ENCODE measurements around the gene NTF3. TPM values are rescaled to one million over a fixed set of nuclear protein-coding genes. Genes with fewer than 3 reads are reported as not detected.

The NTF3 gene
- total RNA-seq, 2 donors from 2014 or later: not detected

DNA sequence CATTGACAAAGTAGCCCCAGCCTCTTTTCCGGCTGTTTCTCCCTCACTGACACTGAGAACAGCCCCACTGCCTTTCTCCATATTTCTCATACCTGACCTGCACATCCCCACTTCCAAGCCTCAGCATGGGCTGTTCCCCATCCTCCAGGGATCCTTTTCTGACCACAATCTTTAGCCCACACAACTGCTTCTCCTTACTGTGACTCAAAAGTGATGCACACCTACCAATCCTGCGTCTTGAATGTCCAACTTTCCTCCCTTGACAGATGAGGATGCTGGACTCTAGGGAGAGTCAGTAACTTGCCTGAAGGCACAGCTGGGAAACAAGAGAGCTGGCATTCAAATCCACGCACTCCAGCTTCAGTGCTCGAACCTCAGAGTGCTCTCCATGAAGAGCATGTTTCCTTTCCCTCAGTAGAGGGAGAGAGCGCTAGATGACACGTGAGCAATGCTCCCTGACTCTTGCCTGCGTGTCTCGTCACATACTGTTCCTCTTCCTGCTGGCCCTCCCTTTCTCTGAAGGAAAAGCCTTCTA, 75.6 kb downstream of the NTF3 start:
- H3K36me3 Mint-ChIP-seq (ENCODE audit: low read depth): no peaks in the 10 kb centered on the region

DNA sequence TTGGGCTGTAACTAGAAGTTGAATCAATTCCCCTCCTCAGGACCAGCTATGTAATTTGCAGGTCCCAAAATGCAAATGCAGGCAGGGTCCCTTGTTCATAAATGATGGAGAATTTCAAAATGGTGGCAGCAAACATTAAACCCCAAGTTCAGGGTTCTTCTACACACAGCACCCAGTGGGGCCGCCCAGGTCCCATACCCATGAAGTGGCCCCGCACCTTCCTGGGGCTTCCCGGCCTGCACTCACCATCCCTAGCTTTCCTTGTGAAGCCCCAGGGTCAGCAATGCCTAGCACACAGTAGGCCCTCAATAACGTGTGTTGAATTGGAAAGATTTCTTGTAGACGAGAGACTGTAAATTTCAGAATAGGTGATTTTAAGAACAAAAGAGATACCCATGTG, 76.0 kb downstream of the NTF3 start:
- Mint-ChIP-seq H3K4me3 (no peak overlapping the region), H3K36me3 (ENCODE audit: low read depth) (no peaks in the 10 kb centered on the region), H3K27ac (no peak overlapping the region), H3K27me3 (peaks cover 41% of the 10 kb centered on the region), H3K4me1 (no peaks in the 10 kb centered on the region)
- H3K9me3 ChIP-seq (ENCODE audit: control insufficient read depth, low read length, poor library complexity, severe bottlenecking): no peaks in the 10 kb centered on the region
- DNase-seq (no peak), ATAC-seq (no peak)

More for the DNA sequence above, 75.6 kb downstream of the NTF3 start:
- Mint-ChIP-seq H3K27ac (no peak overlapping the region), H3K27me3 (peaks cover 46% of the 10 kb centered on the region), H3K4me3 (no peak overlapping the region), H3K4me1 (no peaks in the 10 kb centered on the region)
- ATAC-seq (no peak), DNase-seq (no peak)
- no peaks in the 10 kb centered on the region for H3K9me3 ChIP-seq (ENCODE audit: control insufficient read depth, low read length, poor library complexity, severe bottlenecking)

DNA sequence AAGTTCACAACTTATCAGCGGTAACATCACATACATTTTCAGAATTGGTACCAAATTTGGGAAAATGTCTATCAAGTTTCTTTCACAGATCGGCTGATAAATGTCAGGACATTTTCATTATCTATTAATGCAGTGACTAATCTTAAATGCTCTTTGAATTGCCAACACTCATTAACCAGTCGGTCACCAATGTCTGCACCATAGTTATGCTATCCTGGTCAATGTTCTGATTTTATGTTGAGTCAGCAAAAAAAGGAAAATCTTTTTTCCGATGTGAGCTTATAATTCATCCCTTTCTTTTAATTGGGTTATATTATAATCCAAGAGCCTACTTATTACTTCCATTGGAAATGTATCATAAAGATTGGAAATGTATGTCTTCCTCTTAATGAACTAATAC, 77.2 kb downstream of the NTF3 start:
- Mint-ChIP-seq H3K36me3 (ENCODE audit: low read depth) (no peaks in the 10 kb centered on the region), H3K4me1 (no peaks in the 10 kb centered on the region), H3K27ac (no peak overlapping the region), H3K4me3 (no peak overlapping the region), H3K27me3 (peaks cover 38% of the 10 kb centered on the region)
- no peaks in the 10 kb centered on the region for H3K9me3 ChIP-seq (ENCODE audit: control insufficient read depth, low read length, poor library complexity, severe bottlenecking)
- no peak for ATAC-seq
- DNase-seq: no peak

DNA sequence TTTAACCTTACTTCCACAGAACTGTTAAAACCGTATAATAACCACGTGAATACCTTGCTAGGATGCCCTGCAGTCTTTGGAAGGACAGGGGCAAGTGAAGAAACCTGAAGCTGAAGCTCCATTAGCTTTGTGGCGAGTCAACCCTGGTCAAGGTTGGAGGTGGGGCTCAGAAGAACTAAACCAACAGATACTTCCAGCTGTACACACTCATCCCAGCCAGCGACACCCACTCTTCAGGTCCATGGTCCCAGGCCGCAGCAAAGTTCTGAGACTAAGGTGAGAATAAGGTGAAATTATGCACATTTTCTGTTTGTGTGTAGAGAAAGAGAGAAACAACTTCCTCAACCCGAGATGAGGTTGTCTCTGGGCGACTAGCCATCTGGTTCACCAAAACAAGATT, 77.6 kb downstream of the NTF3 start:
- H3K36me3 Mint-ChIP-seq (ENCODE audit: low read depth): no peaks in the 10 kb centered on the region
- H3K9me3 ChIP-seq (ENCODE audit: control insufficient read depth, low read length, poor library complexity, severe bottlenecking): no peaks in the 10 kb centered on the region
- H3K4me3 Mint-ChIP-seq: no peak overlapping the region
- no peak for DNase-seq
- peaks cover 38% of the 10 kb centered on the region for H3K27me3 Mint-ChIP-seq
- H3K27ac Mint-ChIP-seq: no peak overlapping the region
- ATAC-seq: no peak
- H3K4me1 Mint-ChIP-seq: no peaks in the 10 kb centered on the region

DNA sequence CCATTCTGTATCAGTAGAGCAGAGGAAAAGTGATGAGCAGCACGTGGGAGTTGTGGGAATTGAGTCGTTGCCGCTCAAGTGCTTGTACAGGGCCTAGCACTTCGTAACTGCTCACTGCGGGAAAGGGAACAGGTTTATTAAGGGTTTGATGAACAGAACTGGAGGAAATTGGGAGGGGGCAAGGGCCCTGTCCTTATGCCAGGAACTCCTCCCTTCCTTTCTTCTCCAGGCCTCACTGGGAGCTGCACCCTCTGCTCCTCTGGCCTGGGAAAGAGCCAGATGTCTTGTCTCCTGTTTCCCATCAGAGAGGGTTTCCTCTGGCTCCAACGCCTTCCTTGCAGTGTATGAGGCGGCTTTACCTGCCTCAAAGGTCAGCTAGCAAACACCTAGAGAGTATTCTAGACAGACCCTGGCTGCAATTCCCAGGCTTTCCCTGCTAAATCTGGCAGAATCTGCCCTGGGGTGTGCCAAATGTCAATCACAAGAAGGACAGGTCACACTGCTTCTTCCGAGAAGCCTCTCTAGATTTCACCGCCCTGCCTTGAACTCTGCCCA, 78.4 kb downstream of the NTF3 start:
- Mint-ChIP-seq H3K36me3 (ENCODE audit: low read depth) (no peaks in the 10 kb centered on the region), H3K27me3 (peaks cover 38% of the 10 kb centered on the region), H3K4me3 (no peak overlapping the region), H3K27ac (no peak overlapping the region), H3K4me1 (no peaks in the 10 kb centered on the region)
- no peak for ATAC-seq
- no peaks in the 10 kb centered on the region for H3K9me3 ChIP-seq (ENCODE audit: control insufficient read depth, low read length, poor library complexity, severe bottlenecking)
- DNase-seq: no peak

DNA sequence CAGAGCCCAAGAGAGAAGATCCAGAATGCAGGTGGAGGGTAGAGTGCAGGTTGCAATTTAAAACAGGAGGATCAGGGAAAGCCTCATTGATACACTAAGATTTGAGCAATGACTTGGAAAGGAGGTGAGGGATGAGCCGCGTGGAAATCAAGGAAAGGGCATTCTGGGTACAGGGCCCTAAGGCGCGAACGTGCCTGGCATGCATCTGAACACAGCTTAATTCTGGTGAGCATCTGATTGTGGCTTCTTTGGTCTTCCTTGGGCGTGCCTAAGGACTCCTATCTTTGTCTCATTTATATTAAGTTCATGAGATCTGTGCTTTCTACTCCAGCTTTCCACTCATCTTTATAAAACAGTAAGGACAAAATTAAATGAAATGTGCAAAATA, 79.3 kb downstream of the NTF3 start:
- H3K9me3 ChIP-seq (ENCODE audit: control insufficient read depth, low read length, poor library complexity, severe bottlenecking): no peaks in the 10 kb centered on the region
- Mint-ChIP-seq H3K27me3 (peaks cover 30% of the 10 kb centered on the region), H3K4me3 (no peak overlapping the region), H3K27ac (no peak overlapping the region), H3K36me3 (ENCODE audit: low read depth) (no peaks in the 10 kb centered on the region), H3K4me1 (no peaks in the 10 kb centered on the region)
- DNase-seq: no peak
- no peak for ATAC-seq

DNA sequence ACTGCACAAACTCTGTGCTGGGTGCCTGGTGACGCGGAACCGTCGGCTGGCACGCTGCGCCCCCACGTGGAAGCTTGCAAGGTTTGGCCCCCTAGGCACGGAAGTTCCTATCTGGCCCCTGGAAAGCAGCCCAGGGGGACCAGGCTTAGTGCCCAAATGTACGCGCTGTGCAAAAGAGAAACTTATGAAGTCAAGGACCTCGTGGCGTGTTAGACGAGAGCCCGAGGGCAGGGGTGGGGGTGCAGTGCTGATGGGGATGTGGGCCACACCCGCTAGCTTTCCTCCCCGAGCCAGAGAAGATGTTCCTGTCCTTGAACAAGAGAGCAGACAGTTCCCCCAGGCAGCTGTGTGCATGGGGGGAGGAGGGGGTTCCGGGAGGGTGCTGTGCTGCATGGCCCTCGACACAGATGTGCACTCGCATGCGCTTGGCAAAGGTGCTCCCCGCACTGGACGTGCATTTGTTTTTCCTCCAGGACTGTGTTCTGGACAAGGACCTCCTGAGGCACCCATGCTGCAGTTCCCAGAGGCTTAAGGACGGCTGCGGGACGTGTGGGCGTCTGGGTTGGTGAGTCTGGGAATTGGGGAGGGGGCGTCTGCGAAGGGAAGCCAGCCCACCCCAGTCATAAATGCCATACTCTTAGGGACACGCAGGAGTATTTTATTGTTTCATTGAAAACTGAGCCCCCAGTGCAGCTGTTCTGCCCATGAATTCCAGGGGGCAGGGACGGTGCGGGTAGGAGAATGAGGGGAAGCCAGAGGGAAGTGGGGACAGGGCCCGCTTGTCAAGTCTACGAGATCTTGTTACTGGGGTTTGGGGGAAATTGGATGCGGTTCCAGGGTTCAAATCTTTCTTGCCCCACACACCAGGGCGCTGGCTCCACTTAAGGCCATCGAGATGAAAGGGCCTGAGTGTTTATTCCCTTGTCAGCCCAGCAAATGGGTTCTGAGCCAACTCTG, 80.0 kb downstream of the NTF3 start:
- Mint-ChIP-seq H3K27ac (no peak overlapping the region), H3K4me1 (no peaks in the 10 kb centered on the region), H3K27me3 (peaks cover 28% of the 10 kb centered on the region), H3K4me3 (no peak overlapping the region), H3K36me3 (ENCODE audit: low read depth) (no peaks in the 10 kb centered on the region)
- DNase-seq (no peak), ATAC-seq (no peak)
- H3K9me3 ChIP-seq (ENCODE audit: control insufficient read depth, low read length, poor library complexity, severe bottlenecking): no peaks in the 10 kb centered on the region

DNA sequence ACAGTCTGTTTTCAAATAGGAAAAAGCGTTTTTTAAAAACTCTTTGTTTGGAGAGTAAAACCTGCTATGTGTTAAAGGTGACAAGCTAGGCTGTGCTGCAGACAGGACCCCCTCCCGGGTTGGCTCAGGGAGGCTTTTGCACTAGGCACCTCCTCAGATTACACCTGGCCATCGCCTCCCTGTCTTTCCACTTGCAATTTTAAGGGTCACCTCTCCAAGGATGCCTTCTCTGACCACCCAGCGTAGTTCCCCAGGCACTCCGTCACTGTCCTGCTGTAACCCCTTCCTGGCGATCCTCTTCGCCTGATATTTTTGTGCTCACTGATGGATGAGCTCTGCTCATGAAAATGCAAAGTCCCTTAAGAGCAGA, 80.7 kb downstream of the NTF3 start:
- H3K27me3 Mint-ChIP-seq: peaks cover 25% of the 10 kb centered on the region
- H3K4me1 Mint-ChIP-seq: no peaks in the 10 kb centered on the region
- no peak overlapping the region for H3K4me3 Mint-ChIP-seq
- no peaks in the 10 kb centered on the region for H3K36me3 Mint-ChIP-seq (ENCODE audit: low read depth)
- H3K9me3 ChIP-seq (ENCODE audit: control insufficient read depth, low read length, poor library complexity, severe bottlenecking): no peaks in the 10 kb centered on the region
- no peak overlapping the region for H3K27ac Mint-ChIP-seq
- ATAC-seq (no peak), DNase-seq (no peak)

DNA sequence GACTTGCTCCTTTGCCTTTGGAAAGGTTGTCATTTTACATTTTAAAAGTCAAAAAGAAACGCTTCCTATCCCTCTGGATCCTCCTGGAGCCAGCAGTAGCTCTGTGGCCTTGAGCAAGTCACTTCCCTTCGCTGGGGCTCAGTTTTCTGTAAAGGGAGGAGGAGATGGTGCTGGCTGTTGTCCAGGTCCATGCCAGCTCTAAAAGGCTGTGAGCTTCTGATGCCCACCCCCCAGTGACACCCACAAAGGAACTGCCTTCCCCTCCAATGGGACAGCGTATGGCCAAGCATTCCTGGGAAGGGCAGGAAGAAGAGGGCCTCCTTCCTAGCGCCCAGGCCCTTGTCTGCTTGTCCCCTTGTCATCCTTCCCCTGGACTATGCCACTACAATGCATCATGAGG, 81.5 kb downstream of the NTF3 start:
- Mint-ChIP-seq H3K27ac (no peak overlapping the region), H3K27me3 (peaks cover 20% of the 10 kb centered on the region), H3K4me3 (no peak overlapping the region), H3K36me3 (ENCODE audit: low read depth) (no peaks in the 10 kb centered on the region), H3K4me1 (no peaks in the 10 kb centered on the region)
- ATAC-seq (no peak), DNase-seq (no peak)
- H3K9me3 ChIP-seq (ENCODE audit: control insufficient read depth, low read length, poor library complexity, severe bottlenecking): no peaks in the 10 kb centered on the region

DNA sequence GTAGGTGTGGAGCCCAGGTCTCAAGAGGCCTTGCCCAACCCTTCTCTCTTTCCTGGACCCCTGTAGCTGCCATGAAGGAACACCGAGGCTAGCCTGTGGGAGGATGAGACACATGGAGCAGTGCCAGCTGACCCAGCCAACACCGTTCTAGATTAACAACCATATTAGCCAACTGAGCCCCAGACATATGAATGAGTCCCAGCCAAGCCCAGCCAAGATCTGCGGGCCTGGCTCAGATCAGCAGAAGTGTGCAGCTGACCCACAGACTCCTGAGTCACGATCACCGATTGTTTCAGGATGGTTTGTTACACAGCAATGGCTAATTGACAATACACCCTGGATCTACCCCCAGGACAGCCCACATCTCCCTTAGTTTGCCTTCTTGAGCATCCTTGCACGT, 82.1 kb downstream of the NTF3 start:
- DNase-seq: no peak
- no peak for ATAC-seq
- Mint-ChIP-seq H3K4me3 (no peak overlapping the region), H3K36me3 (ENCODE audit: low read depth) (no peaks in the 10 kb centered on the region), H3K27ac (no peak overlapping the region), H3K27me3 (peaks cover 24% of the 10 kb centered on the region), H3K4me1 (no peaks in the 10 kb centered on the region)
- no peaks in the 10 kb centered on the region for H3K9me3 ChIP-seq (ENCODE audit: control insufficient read depth, low read length, poor library complexity, severe bottlenecking)

DNA sequence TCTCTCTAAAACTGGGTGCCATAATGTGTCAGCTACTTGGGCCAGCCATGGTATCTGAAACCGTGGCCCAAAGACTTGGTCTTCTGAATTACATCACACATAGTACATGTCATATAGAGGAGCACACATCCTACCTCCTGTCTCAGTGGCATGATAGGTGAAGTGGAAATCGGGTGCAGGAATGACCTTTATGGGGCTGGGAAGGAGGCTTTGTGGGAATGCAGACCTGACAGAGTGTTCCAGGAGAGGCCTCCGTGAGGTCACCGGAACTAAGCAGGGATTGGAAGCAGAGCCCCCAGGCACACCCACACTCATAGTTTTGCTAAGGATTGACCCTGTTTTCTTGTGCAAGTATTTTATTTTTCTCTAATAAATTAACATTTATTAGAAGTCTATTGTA, 82.6 kb downstream of the NTF3 start:
- DNase-seq (no peak), ATAC-seq (no peak)
- H3K36me3 Mint-ChIP-seq (ENCODE audit: low read depth): no peaks in the 10 kb centered on the region
- H3K4me3 Mint-ChIP-seq: no peak overlapping the region
- H3K27me3 Mint-ChIP-seq: peaks cover 26% of the 10 kb centered on the region
- no peaks in the 10 kb centered on the region for H3K4me1 Mint-ChIP-seq
- H3K9me3 ChIP-seq (ENCODE audit: control insufficient read depth, low read length, poor library complexity, severe bottlenecking): no peaks in the 10 kb centered on the region
- H3K27ac Mint-ChIP-seq: no peak overlapping the region

DNA sequence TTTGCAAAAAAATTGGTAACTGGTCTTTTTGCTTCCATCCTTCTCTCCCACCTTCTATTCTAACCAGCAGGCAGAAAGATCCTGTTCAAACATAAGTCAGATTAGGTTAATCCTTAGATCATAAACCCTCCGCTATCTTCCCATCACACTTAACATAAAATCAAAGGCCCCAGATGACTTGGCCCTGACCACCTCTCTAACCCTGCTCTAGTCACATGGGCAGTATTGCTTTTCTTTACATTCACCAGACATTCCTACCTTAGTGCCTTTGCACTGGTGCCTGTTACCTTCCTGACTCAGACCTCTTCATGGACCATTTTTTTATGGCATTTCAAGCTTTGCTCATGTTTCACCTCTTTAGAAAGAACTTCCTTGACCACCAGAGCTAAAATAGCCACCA, 83.5 kb downstream of the NTF3 start:
- no peaks in the 10 kb centered on the region for H3K9me3 ChIP-seq (ENCODE audit: control insufficient read depth, low read length, poor library complexity, severe bottlenecking)
- Mint-ChIP-seq H3K4me3 (no peak overlapping the region), H3K27ac (no peak overlapping the region), H3K4me1 (no peaks in the 10 kb centered on the region), H3K27me3 (peaks cover 28% of the 10 kb centered on the region), H3K36me3 (ENCODE audit: low read depth) (peaks cover 2% of the 10 kb centered on the region)
- ATAC-seq (no peak), DNase-seq (no peak)

DNA sequence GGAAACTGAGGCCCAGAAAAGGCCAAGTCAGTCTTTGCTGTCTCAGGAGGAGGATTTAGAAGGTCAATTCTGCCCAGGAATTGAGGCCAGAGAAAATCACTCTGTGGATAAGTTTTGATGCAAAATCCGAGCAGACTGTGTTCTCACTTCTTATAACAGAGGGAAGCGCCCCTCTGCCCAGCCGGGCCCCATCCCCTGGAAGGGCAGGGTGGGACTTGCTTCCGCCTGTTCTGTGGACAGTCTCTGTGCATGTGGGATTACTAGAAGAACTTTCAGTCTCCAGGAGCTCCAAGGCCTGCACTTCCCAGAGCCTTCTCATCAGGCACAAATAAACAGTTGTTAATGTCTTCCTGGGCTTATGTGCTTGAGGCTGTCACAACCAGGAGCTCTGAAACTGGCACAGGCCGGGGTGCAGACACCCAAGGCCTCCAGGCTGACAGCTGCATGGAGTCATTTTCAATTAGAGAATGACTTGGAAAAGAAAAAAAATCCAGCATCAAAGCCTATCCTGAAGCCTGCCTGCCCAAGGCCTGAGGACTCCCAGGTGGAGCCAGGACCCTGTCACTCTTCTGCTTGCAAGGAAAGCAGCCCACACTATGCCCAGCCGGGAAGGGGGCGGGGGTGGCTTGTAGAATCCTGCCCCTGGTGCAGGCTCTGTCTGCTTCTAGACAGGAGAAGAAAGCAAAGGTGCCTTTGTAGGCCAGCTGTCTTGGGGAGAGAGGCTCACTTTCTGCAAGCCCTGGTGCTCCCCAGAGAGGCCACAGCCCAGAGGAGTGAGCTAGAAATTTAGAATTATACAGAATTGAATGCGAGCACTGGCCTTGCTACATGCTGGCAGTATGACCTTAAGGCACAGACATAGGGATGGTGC, 84.7 kb downstream of the NTF3 start:
- ATAC-seq (no peak), DNase-seq (no peak)
- Mint-ChIP-seq H3K4me3 (no peak overlapping the region), H3K36me3 (ENCODE audit: low read depth) (peaks cover 2% of the 10 kb centered on the region), H3K4me1 (no peaks in the 10 kb centered on the region), H3K27ac (no peak overlapping the region), H3K27me3 (peaks cover 28% of the 10 kb centered on the region)
- H3K9me3 ChIP-seq (ENCODE audit: control insufficient read depth, low read length, poor library complexity, severe bottlenecking): no peaks in the 10 kb centered on the region

Data from T-helper 17 cell (primary cell).